ENCODE data around the gene RRH. TPM values are rescaled to one million over a fixed set of nuclear protein-coding genes. Genes with fewer than 3 reads are reported as not detected.

RRH gene
- total RNA-seq, 1 donor, result not detected

DNA sequence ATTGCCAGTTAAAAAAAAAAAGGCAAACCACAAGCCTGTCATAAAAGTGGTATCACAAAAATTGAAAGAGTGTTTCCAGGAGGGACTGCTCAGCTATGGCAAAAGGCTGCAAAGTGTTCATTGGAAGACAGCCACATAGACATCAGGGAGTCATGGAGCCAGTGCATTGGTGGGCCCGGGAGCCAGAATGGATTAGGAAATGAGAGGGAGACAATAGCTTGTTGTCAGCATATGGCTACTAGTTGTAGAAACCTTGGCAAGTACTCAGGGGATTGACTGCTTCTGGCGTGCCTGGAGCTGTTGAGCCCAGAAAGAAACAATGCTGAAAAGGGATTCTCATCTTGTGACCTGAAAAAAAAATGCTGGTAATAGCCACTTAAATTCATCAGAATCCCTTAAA is 7.2 kb upstream of the RRH start:
- peak; percentile 58 for DNase-seq (ENCODE audit: insufficient read length, low spot score, missing footprints)
- H2AFZ ChIP-seq (ENCODE audit: low read length), result no peak overlapping the region
- H3K4me3 ChIP-seq (ENCODE audit: insufficient read depth, low read length), result no peak overlapping the region
- no peak overlapping the region for H3K4me2 ChIP-seq (ENCODE audit: insufficient read depth, low read length)
- peaks cover 3% of the 10 kb centered on the region for H4K20me1 ChIP-seq (ENCODE audit: insufficient read depth, low read length)
- H3K4me1 ChIP-seq (ENCODE audit: insufficient read depth, low read length), result peaks cover 10% of the 10 kb centered on the region
- TF ChIP-seq CTCF (IDR thresholded peaks at IDR 0.05; ENCODE audit: extremely low read depth, low read depth, low read length), result no peak
- peaks cover 52% of the 10 kb centered on the region for H3K79me2 ChIP-seq (ENCODE audit: insufficient read depth, low read length)
- no peaks in the 10 kb centered on the region for H3K27me3 ChIP-seq (ENCODE audit: insufficient read depth, low read length)
- peaks cover 47% of the 10 kb centered on the region for H3K36me3 ChIP-seq (ENCODE audit: insufficient read depth, low read length)
- no peak overlapping the region for H3K27ac ChIP-seq (ENCODE audit: low read depth, low read length)
- no peaks in the 10 kb centered on the region for H3K9me3 ChIP-seq (ENCODE audit: low read depth, low read length)

- Histone ChIP-seq H3K79me2 (ENCODE audit: insufficient read depth, low read length) (peaks cover 46% of the 10 kb centered on the region), H4K20me1 (ENCODE audit: insufficient read depth, low read length) (peaks cover 3% of the 10 kb centered on the region), H2AFZ (ENCODE audit: low read length) (no peak overlapping the region), H3K4me1 (ENCODE audit: insufficient read depth, low read length) (peaks cover 10% of the 10 kb centered on the region), H3K9me3 (ENCODE audit: low read depth, low read length) (no peaks in the 10 kb centered on the region), H3K36me3 (ENCODE audit: insufficient read depth, low read length) (peaks cover 48% of the 10 kb centered on the region), H3K4me3 (ENCODE audit: insufficient read depth, low read length) (no peak overlapping the region), H3K27me3 (ENCODE audit: insufficient read depth, low read length) (no peaks in the 10 kb centered on the region), H3K4me2 (ENCODE audit: insufficient read depth, low read length) (no peak overlapping the region), H3K27ac (ENCODE audit: low read depth, low read length) (no peak overlapping the region)
- no peak for TF ChIP-seq CTCF (IDR thresholded peaks at IDR 0.05; ENCODE audit: extremely low read depth, low read depth, low read length)
- no peak for DNase-seq (ENCODE audit: insufficient read length, low spot score, missing footprints)
Measured at GRCh38 chr4:109821185-109821584, 6.6 kb upstream of the RRH start.

- Histone ChIP-seq H3K4me1 (ENCODE audit: insufficient read depth, low read length) (no peaks in the 10 kb centered on the region), H3K27me3 (ENCODE audit: insufficient read depth, low read length) (no peaks in the 10 kb centered on the region), H3K36me3 (ENCODE audit: insufficient read depth, low read length) (peaks cover 25% of the 10 kb centered on the region), H3K9me3 (ENCODE audit: low read depth, low read length) (no peaks in the 10 kb centered on the region), H2AFZ (ENCODE audit: low read length) (no peak overlapping the region), H3K27ac (ENCODE audit: low read depth, low read length) (no peak overlapping the region), H4K20me1 (ENCODE audit: insufficient read depth, low read length) (no peaks in the 10 kb centered on the region), H3K79me2 (ENCODE audit: insufficient read depth, low read length) (no peaks in the 10 kb centered on the region), H3K4me2 (ENCODE audit: insufficient read depth, low read length) (no peak overlapping the region), H3K4me3 (ENCODE audit: insufficient read depth, low read length) (no peak overlapping the region)
- no peak for DNase-seq (ENCODE audit: insufficient read length, low spot score, missing footprints)
- TF ChIP-seq CTCF (IDR thresholded peaks at IDR 0.05; ENCODE audit: extremely low read depth, low read depth, low read length), result peak; percentile 60
Measured at GRCh38 chr4:109826719-109827118, 1.1 kb upstream of the RRH start.

- H4K20me1 ChIP-seq (ENCODE audit: insufficient read depth, low read length), result no peaks in the 10 kb centered on the region
- TF ChIP-seq CTCF (IDR thresholded peaks at IDR 0.05; ENCODE audit: extremely low read depth, low read depth, low read length), result no peak
Measured at GRCh38 chr4:109833756-109834155, 6.0 kb downstream of the RRH start.

More at GRCh38 chr4:109833756-109834155, 6.0 kb downstream of the RRH start:
- no peak overlapping the region for H2AFZ ChIP-seq (ENCODE audit: low read length)
- H3K27ac ChIP-seq (ENCODE audit: low read depth, low read length), result no peak overlapping the region
- no peaks in the 10 kb centered on the region for H3K4me1 ChIP-seq (ENCODE audit: insufficient read depth, low read length)
- no peak for DNase-seq (ENCODE audit: insufficient read length, low spot score, missing footprints)
- H3K27me3 ChIP-seq (ENCODE audit: insufficient read depth, low read length), result no peaks in the 10 kb centered on the region
- H3K9me3 ChIP-seq (ENCODE audit: low read depth, low read length), result no peaks in the 10 kb centered on the region
- H3K4me2 ChIP-seq (ENCODE audit: insufficient read depth, low read length), result no peak overlapping the region
- no peaks in the 10 kb centered on the region for H3K36me3 ChIP-seq (ENCODE audit: insufficient read depth, low read length)
- H3K79me2 ChIP-seq (ENCODE audit: insufficient read depth, low read length), result no peaks in the 10 kb centered on the region
- no peak overlapping the region for H3K4me3 ChIP-seq (ENCODE audit: insufficient read depth, low read length)
